Thoracic aorta (tissue), 2 donors: ENCODE data around the gene CRYM. TPM values are rescaled to one million over a fixed set of nuclear protein-coding genes. Genes with fewer than 3 reads are reported as not detected.

Source experiments
- ATAC-seq: fragments of 150-250 bp; one replicate; pipeline ENCODE4 v1.8.0; 2017; ENCODE audit warnings: low read depth; ENCODE audit not compliant: insufficient number of reproducible peaks, low FRiP score
- DNase-seq: peaks from one replicate; pipeline ENCODE4 v3.0.0-alpha.2; 2020; ENCODE audit warnings: low spot score
- H3K27ac ChIP-seq, 2 donors: fragments of 200-600 bp; sonication (generic); 1 replicate in 1 of 2; 2 replicates in 1 of 2; pipeline ENCODE4 v1.5.1; 2016; ENCODE audit warnings: mild to moderate bottlenecking in 2 of 2, moderate library complexity in 2 of 2
- H3K27me3 ChIP-seq: fragments of 200-600 bp; sonication (generic); replicated peaks from 2 replicates; pipeline ENCODE4 v1.6.0; 2016; ENCODE audit warnings: mild to moderate bottlenecking; ENCODE audit not compliant: insufficient read depth
- H3K36me3 ChIP-seq: fragments of 200-600 bp; sonication (generic); one replicate; pipeline ENCODE4 v1.5.1; 2016
- H3K4me1 ChIP-seq, 2 donors: fragments of 200-600 bp; sonication (generic); 1 replicate in 1 of 2; 2 replicates in 1 of 2; pipeline versions ENCODE4 v1.5.1 to v1.6.0; 2016; ENCODE audit warnings: low read depth in 2 of 2, mild to moderate bottlenecking in 1 of 2; ENCODE audit not compliant: control insufficient read depth in 1 of 2
- H3K4me3 ChIP-seq: fragments of 200-600 bp; sonication (generic); 2 replicates; pipeline ENCODE4 v1.5.1; 2016; ENCODE audit warnings: mild to moderate bottlenecking
- H3K9me3 ChIP-seq: fragments of 200-600 bp; sonication (generic); 2 replicates; pipeline ENCODE4 v1.5.1; 2016
- total RNA-seq, 2 donors: library from RNA; depleted of rRNA; stranded (reverse); fragments of >200 nt; gene quantifications; one replicate each; pipeline versions ENCODE4 v1.1.0 to v1.2.3, GENCODE V29; 2016
- TF ChIP-seq, protein P1 (sequence below): fragments of 200-600 bp; sonication (generic); IDR thresholded peaks from one replicate; pipeline ENCODE4 v1.5.1; 2019; ENCODE audit warnings: antibody characterized with exemption

CRYM gene
- total RNA-seq, 2 donors from 2014 or later = not detected

DNA sequence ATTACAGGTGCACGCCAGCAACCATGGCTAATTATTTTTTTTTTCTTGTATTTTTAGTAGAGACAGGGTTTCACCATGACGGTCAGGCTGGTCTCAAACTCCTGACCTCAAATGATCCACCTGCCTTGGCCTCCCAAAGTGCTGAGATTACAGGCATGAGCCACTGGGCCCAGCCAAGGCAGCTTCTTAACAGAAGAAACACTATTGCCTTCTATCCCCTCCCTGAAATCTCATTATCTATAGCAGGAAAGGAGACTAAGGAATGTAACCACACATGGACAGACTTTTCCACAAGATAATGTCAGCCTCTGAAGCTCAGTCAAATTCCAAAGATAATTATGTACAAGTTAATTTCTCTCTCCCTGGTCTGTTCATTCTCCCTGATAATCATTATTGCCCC lies 61.0 kb downstream of the CRYM start:
- H3K4me3 ChIP-seq = no peak overlapping the region
- no peaks in the 10 kb centered on the region for H3K27me3 ChIP-seq
- no peak overlapping the region for H3K27ac ChIP-seq
- DNase-seq (no peak), ATAC-seq (no peak)
- TF ChIP-seq, protein P1, sequence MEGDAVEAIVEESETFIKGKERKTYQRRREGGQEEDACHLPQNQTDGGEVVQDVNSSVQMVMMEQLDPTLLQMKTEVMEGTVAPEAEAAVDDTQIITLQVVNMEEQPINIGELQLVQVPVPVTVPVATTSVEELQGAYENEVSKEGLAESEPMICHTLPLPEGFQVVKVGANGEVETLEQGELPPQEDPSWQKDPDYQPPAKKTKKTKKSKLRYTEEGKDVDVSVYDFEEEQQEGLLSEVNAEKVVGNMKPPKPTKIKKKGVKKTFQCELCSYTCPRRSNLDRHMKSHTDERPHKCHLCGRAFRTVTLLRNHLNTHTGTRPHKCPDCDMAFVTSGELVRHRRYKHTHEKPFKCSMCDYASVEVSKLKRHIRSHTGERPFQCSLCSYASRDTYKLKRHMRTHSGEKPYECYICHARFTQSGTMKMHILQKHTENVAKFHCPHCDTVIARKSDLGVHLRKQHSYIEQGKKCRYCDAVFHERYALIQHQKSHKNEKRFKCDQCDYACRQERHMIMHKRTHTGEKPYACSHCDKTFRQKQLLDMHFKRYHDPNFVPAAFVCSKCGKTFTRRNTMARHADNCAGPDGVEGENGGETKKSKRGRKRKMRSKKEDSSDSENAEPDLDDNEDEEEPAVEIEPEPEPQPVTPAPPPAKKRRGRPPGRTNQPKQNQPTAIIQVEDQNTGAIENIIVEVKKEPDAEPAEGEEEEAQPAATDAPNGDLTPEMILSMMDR = no peak
- H3K9me3 ChIP-seq = no peaks in the 10 kb centered on the region
- no peaks in the 10 kb centered on the region for H3K4me1 ChIP-seq
- no peaks in the 10 kb centered on the region for H3K36me3 ChIP-seq

GRCh38 chr16:21214086-21214485 lies 64.0 kb downstream of the CRYM start:
- no peaks in the 10 kb centered on the region for H3K36me3 ChIP-seq
- DNase-seq (no peak), ATAC-seq (no peak)
- no peak overlapping the region for H3K27ac ChIP-seq
- H3K9me3 ChIP-seq = no peaks in the 10 kb centered on the region
- no peaks in the 10 kb centered on the region for H3K27me3 ChIP-seq
- H3K4me1 ChIP-seq = no peaks in the 10 kb centered on the region
- TF ChIP-seq, protein P1 = no peak
- no peak overlapping the region for H3K4me3 ChIP-seq

GRCh38 chr16:21211486-21211885 lies 66.6 kb downstream of the CRYM start, which contains the start of gene ZP2:
ZP2 (minus strand) TSS chr16:21211574; CDS start chr16:21211547, 27 bp downstream.
- H3K4me3 ChIP-seq = no peak within 1 kb of the TSS
- no peaks in the 10 kb centered on the region for H3K9me3 ChIP-seq
- no peaks in the 10 kb centered on the region for H3K27me3 ChIP-seq
- DNase-seq = no peak
- no peak for ATAC-seq
- TF ChIP-seq, protein P1 = no peak
- no peaks in the 10 kb centered on the region for H3K4me1 ChIP-seq
- H3K36me3 ChIP-seq = no peaks in the 10 kb centered on the region
- H3K27ac ChIP-seq = no peak within 1 kb of the TSS

Other genes with a start within 250 kb of the CRYM start
- not detected for gene DNAH3, start 127.4 kb downstream of the CRYM start, total RNA-seq
- gene LDAF1, start 119.6 kb downstream of the CRYM start, total RNA-seq = 100 to 1,000 TPM; 110 to 112 TPM
- gene ZP2, start 66.7 kb downstream of the CRYM start, total RNA-seq = not detected
- not detected for gene ANKS4B, start 44.6 kb downstream of the CRYM start, total RNA-seq